IPS DF 4.7 (cell line): Measurements from ENCODE around the gene ACER3.
"Not testable (repeated sequence)": the region's sequence is repeated elsewhere in the genome, so short reads cannot be mapped to it uniquely, and the experiment has no call there.

Source experiments
- DNase-seq: peaks from one replicate; pipeline ENCODE4 v3.0.0-alpha.2; 2013; ENCODE audit warnings: low spot score; ENCODE audit errors: extremely low read depth

The ACER3 gene

DNA sequence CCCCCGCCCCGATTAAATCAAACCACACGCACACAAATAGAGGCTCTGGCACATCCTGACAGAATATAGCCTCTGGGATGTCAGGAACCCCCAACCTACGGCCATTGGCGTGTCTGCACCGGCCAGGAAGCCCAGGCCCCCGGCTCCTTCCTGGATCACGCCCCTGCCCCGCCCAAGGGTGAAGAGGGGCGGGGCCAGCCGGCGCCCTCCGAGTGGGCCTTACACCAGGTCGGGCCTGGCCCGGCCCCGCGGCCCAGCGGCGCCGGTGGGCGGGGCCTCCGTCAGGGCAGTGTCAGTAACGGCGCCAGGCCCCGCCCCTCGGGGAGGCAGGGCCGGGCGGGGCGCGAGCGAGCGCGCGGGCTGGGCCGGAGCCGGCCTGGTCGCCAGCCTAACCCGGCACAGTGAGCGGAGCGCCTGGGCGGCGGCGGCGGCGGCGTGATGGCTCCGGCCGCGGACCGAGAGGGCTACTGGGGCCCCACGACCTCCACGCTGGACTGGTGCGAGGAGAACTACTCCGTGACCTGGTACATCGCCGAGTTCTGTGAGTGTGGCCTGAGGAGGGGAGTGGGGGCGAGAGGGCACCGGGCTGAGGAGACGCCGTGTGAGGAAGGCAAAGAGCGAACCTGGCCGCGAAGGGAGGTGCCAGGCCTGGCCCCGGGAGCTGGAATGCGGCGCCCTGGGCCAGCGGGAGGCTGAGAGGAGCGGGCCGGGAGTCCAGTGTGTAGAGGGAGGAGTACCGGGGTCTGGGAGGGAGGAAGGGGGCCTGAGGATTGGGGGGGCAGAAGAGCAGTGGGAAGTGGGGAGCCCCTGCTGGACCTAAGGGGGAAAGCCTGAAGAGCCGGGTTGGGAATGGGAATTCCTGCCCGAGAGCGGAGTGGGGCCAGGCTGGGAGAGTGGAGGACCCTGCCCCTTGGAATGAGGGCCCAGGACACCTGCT is at the start of gene ACER3:
Gene ACER3, plus strand, starts transcription at position 380 of the 937 bp plus-strand sequence. Its CDS starts 59 bp downstream, at position 439.
- DNase-seq = no peak

DNA sequence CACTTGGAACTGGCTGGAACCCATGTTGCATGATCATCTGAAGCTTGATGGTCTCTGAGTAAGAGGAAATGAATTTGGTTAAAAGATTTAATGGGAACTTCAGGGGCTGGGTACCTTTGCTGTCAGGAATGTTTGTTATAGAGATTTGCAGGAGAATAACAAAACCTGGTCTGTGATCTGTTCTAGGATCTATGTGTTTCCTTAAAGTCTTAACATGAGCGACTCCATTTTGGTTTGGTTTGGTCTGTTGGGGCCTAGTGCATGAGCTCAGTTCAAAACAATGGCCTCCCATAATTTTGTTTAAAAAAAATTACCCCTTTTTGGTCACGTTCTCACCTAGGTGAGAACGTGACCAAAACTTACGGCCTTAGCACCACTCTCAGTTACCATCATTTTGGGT is 49.5 kb upstream of the ACER3 start:
- DNase-seq = no peak

DNA sequence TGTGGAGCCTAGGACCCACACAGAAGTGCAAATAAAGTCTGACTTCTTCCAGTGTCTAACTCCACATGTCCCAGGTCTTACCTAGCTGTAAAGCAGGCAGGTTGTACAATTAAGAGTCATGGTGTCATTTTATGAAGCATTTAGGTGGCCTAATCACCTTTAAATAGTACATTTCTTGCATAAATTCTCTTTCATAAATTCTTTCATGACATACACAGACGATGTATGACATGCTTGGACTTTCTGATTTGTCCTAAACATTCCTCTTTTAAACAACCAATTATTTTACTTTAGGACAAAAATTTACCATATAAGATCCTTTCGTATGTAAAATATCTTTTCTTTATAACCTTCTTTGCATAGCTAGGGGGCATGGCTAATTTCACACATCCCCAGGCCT is 46.3 kb upstream of the ACER3 start:
- no peak for DNase-seq

DNA sequence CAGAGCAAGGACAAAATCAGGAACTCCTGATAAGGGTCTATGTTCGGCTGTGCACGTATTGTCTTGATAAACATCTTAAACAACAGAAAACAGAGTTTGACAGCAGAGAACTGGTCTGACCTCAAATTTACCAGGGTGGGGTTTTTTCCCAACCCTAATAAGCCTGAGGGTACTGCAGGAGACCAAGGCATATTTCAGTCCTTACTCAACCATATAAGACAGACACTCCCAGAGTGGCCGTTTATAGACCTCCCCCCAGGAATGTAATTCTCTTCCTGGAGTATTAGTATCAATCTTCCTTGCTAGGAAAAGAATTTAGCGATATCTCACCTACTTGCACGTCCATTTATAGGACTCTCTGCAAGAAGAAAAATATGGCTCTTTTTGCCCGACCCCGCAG is 45.0 kb upstream of the ACER3 start:
- not testable (repeated sequence) for DNase-seq

DNA sequence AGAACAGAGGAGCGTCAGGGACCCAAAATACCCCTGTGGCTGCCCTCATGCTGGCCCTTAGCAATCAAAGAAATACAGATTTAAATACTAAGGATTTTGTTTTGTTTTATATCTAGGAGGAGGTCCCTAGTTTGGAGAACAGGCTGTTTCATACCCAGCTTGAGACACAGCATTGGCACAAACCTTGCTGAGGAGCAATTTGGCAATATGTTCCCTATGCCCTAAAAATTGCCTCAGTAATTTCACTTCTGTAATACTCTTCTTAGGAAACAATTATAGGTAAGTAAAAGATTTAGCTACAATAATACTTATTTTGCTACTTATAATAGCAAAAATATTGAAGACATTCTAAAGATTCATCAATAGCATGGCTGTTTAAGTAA is 40.5 kb upstream of the ACER3 start:
- DNase-seq = no peak

DNA sequence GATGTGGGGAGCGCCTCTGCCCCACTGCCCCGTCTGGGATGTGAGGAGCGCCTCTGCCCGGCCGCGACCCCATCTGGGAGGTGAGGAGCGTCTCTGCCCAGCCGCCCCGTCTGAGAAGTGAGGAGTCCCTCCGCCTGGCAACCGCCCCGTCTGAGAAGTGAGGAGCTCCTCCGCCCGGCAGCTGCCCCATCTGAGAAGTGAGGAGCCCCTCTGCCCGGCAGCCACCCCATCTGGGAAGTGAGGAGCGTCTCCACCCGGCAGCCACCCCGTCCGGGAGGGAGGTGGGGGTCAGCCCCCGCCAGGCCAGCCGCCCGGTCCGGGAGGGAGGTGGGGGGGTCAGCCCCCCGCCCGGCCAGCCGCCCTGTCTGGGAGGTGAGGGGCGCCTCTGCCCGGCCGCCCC is 39.3 kb upstream of the ACER3 start:
- DNase-seq = not testable (repeated sequence)

DNA sequence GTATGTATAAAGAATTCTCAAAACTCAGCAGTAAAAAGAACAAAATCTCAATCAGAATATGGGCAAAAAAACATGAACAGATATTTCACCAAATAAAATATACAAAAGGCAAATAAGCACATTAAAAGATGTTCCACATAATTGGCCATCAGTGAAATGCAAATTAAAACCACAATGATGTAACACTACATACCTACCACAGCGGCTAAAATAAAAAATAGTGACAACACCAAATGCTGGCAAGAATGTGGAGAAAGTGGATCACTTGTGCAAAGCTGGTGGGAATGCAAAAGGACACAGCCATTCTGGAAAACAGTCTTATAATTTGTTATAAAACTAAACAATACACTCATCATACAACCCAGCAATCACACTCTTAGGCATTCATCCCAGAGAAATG is 38.3 kb upstream of the ACER3 start:
- no peak for DNase-seq

DNA sequence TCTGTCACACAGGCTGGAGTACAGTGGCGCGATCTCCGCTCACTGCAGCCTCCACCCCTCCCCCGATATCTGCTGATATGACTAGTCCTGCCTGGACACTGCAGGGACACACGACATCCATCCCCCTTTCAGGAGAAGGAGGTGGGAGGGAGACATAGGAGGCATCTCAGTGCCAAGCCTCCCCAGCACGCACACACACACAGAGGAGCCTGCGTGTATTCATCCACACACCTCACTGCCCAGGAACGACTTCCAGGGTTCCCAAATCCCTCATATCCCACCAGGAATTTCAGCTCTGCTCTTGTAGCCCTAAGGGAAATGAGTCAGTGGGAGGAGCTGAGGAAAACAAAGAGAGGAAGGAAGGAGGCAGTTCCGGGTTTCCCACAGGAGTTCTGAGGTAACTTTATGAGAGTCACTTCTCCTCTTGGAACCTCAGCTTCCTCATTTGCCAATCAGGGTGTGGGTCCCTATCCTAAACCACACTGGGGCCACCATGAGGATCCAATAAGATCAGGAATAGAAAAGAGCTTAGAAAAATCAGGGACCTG is 37.2 kb upstream of the ACER3 start:
- no peak for DNase-seq

DNA sequence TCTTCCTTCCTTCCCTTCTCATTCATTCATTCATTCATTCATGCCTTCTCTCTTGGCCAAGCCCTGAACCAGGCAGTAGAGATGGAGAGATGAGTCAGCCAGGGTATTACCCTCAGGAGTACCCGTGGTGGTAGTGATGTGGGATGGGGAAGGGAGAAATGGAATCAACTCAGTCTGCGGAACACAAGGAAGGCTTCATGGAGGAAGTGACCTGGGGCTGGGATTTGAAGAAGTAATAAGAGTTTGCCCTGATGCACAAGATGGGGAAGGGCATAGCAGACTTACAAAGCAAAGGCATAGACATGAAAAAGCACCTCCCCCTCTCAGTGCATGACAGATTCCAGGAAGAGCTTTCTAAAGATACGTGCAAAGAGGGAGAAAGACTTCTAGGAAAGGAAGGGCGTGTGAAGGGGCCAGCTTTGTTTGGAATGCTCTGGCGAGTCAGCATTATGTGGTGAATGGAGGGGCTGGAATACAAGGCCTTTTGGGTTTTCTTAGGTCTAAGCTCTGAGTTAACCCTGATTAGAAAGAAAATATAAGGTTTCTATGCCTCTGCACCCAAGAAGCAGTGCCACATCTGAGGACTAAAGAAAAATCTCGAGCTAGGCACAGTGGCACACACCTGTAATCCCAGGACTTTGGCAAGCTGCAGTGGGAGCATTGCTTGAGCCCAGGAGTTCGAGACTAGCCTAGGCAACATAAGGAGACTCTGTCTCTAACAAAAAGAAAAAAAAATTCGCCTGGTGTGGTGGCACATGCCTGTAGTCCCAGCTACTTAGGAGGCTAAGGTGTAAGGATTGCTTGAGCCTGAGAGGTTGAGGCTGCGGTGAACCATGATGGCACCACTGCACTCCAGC is 36.4 kb upstream of the ACER3 start:
- DNase-seq = no peak

DNA sequence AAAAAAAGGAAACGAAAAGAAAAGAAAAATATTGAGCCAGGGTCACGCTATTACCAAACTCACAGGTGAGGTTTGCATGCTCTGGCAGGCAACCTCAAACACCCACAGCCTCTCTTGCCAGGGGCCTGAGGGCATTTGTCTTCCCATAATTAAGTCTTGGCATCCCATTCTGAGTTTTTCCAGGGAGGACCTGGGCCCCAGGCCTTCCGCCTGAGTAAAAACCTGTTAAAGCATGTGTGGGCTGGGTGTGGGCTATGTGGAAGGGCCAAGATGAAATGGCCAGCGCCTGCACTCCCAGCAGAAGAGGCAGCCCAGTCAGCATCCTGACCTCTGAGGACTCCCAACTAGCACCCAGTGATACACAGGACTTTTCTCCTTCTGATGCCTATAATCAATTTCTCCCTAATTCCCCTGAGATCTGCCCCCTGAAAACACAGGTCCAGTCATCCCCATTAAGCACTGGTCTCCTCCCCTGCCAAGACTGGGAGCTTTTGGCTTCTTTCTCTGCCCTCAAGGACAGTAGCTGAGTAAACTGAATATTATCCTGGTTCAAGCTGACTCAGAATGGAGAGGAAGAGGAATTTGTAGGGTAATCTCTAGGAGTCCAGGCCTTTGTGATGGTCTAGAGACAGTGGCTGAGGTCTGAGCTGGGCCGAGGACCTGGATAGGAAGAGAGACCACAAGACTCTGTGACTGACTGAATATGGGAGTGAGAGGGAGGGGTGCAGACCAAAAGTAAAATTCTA is 35.6 kb upstream of the ACER3 start:
- DNase-seq = no peak

DNA sequence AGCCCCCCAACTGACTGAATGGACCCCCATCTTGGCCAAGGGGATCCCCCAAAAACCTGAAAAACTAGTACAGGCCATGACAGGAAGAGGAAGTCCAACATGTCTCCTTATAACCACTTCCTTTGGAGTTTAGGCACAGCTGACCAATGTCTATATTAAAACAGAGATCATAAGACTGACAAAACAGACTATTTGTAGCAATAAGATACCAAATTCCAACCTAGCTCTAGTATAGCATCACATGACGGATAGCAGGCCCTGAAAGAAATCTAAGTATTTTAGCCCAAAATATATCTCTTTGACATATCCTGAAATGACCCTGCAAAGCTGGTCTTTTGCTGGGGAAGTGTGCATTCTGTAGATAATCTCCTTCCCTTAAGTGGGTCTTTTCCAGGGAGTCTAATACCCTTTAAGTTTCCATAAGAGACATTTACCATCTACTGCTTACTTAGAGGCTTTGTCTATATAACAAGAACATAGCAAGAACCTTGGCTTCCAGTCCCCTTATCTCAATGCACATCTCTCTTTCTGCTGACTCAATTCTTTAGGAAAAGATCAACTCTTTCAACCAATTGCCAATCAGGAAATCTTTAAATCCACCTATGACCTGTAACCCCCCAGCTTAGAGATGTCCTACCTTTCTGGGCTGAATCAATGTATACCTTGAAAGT is 34.9 kb upstream of the ACER3 start:
- no peak for DNase-seq

DNA sequence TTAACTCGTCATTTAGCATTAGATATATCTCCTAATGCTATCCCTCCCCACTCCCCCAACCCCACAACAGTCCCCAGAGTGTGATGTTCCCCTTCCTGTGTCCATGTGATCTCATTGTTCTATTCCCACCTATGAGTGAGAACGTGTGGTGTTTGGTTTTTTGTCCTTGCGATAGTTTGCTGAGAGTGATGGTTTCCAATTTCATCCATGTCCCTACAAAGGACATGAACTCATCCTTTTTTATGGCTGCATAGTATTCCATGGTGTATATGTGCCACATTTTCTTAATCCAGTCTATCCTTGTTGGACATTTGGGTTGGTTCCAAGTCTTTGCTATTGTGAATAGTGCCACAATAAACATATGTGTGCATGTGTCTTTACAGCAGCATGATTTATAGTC is 34.2 kb upstream of the ACER3 start:
- not testable (repeated sequence) for DNase-seq

DNA sequence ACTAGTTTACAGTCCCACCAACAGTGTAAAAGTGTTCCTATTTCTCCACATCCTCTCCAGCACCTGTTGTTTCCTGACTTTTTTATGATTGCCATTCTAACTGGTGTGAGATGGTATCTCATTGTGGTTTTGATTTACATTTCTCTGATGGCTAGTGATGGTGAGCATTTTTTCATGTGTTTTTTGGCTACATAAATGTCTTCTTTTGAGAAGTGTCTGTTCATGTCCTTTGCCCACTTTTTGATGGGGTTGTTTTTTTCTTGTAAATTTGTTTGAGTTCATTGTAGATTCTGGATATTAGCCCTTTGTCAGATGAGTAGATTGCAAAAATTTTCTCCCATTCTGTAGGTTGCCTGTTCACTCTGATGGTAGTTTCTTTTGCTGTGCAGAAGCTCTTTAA is 33.7 kb upstream of the ACER3 start:
- not testable (repeated sequence) for DNase-seq

DNA sequence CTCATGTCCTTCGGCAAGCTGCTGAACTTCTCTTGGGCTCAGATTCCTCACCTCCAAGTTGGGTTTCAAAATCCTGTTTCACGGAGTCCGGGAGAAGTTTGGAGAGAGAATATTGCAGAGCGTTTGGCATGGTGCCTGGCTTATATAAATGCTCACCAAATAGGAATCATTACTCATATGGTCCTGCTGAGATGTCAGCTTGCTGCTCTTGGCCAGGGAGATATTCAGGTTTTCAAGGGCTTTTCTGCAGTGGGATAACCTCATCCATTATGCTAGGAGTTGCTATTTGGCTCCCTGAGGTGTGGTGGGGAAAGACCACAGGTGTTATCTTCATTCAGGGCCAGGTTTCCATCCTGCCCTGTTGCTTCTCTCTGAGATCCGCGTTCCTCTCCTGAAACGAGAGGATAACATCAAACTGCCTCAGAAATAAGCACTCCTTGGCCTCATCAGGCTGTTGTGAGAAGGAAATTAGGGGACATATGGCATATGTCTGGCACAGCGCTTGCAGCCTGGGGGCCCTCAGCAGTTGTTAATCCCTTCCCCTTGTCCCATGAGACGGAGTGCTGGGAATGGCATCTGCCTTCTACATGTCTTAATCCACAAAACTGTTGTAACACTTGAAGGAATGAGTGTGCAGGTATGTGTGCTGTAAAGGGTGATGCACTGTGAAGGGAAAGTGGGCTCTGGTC is 29.9 kb upstream of the ACER3 start:
- no peak for DNase-seq

DNA sequence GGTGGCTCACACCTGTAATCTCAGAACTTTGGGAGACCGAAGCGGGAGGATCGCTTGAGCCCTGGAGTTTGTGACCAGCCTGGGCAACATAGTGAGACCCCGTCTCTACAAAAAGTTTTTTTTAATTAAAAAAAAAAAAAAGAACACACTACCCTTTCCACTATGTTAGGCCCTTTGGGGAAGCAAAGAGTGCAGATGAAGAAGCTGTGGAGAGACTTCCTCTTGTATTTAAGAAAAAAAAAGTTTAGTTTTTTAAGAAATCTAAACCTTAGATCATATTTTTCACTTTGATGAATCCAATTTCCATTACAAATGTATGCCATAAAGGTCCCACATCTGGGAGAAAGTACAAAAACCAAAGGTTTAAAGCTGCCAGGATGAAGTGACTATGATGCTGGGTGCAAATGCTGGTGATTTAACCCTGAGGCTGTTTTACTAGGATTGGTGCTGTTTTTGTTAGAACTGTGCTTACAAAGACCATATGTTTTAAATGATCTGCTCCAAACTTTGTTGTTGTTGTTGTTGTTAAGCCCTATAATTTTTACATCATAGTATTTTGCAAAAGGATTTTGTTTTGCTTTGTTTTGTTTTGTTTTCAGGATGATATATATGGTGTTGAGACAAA is 28.9 kb upstream of the ACER3 start:
- DNase-seq = no peak

DNA sequence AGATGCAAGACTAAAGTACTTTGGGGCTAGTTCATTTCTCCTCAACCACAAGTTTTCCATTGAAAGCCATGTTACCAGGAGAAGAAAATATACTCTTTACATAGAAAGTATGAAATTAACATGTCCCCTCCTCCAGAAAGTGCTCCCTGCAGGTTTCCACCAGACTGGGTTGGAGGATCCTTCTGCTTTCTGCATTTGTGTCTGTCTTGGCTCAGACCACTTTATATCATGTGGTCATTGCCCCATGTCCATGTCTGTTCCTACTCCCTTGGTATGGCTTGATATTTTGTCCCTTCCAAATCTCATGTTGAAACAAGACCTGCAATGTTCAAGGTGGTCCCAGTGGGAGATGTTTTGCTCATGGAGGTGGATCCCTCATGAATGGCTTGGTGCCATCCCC is 28.4 kb upstream of the ACER3 start:
- no peak for DNase-seq

DNA sequence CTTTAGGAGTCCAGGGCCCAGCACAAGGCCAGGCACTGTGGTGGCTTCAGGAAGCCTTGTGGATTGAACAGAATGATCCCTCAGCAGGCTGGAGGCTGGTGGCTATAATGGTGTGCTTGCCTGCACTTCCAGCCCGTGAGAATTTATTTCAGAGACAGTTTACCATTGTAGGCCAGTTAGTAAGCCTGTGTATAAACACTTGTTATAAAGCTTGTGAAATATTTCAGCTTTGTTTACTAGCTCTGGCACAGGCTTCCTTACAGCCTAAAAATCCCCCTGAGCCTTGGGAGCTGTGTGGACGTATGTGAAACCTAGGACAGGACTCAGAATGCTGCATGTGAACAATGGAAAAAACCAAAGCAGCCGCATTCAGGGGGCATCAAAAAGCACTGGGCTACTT is 26.6 kb upstream of the ACER3 start:
- no peak for DNase-seq

DNA sequence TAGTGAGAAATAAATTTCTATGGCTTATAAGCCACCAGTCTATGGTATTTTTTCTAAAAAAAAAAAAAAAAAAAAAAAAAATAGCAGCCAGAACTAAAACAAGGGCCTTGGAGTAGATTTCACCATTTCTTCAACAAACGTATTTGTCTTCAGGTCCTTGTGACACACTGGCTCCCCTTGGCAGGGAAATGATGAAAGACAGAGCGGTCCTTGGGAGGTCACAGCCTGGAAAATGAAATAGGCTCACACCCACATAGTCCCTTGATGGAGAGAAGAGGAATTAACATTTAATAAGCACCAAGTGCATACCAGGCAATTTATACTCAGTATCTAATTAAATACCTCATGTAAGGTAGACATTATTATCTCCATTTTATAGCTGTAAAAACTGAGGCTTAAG is 25.7 kb upstream of the ACER3 start:
- no peak for DNase-seq

DNA sequence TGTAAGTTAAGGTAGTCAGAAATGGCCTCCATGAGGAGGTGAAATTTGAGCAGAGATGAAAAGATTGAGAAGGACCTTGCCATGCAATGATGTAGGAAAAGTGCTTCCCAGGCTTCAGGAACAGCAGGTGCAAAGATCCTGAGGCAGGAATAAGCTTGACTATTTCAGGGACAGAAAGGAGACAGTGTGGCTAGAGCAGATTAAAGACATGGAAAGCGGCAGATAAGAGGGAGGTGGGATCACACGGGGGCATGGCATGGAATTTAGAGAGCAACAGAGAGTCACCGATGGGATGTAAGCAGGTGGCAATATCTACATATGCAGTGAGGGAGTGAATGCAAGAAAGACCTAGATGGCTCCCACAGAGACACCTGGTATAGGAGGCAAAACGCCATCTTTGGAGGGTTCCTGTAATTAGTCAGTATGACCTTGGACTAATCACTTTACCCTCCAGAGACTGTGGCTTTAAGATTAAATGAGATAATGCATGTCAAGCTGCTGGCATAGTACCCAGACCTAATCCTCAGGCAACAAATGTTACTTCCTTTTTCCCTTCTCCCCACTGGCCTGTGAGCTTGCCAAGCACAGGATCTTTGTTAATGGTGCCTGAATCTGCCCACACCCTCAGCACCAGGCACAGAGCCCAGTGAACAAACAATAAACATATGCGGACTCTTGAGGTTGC is 24.6 kb upstream of the ACER3 start:
- no peak for DNase-seq
